PC-9 (cell line): ENCODE results near the gene EPHB2. TPM values are rescaled to one million over a fixed set of nuclear protein-coding genes. Genes with fewer than 3 reads are reported as not detected.

Source experiments
- BruUV-seq: library from RNA; stranded (reverse); fragments of 400-500 nt; replicated peaks from 2 replicates; lab custom pipeline; 2021; lab: Mats Ljungman, UMichigan
- CTCF ChIA-PET: fragments of 300-600 bp; sonication (Branson Sonifier 250); formaldehyde crosslinking; loops from one replicate; lab custom pipeline; 2022; ENCODE audit warnings: antibody characterized with exemption; lab: Charles Lee
- POLR2A ChIA-PET: fragments of 300-600 bp; sonication (Branson Sonifier 250); formaldehyde crosslinking; loops from one replicate; lab custom pipeline; 2022; ENCODE audit warnings: antibody characterized with exemption; ENCODE audit not compliant: unreplicated experiment; lab: Charles Lee
- DNase-seq, 2 experiments: peaks; one replicate each; pipeline versions ENCODE4 v3.0.0 to v3.0.0-alpha.2; 2015 to 2022; ENCODE audit warnings: mixed read lengths in 1 of 2
- H2AFZ ChIP-seq: fragments of 200-600 bp; sonication (generic); 2 replicates; pipeline ENCODE4 v1.8.1; 2017; ENCODE audit warnings: antibody characterized with exemption
- H3F3A ChIP-seq: fragments of 200-600 bp; sonication (generic); 2 replicates; pipeline ENCODE4 v1.8.1; 2017; ENCODE audit warnings: antibody characterized with exemption, mild to moderate bottlenecking, low read depth; ENCODE audit not compliant: insufficient read depth
- H3K27ac ChIP-seq: fragments of 200-600 bp; sonication (generic); 2 replicates; pipeline ENCODE4 v1.6.1; 2016; ENCODE audit warnings: mixed run types
- H3K27me3 ChIP-seq: fragments of 200-600 bp; sonication (generic); 2 replicates; pipeline ENCODE4 v1.6.1; 2016; ENCODE audit warnings: low read depth, mixed run types; ENCODE audit not compliant: insufficient read depth
- H3K36me3 ChIP-seq: fragments of 200-600 bp; sonication (generic); 2 replicates; pipeline ENCODE4 v1.6.1; 2016; ENCODE audit warnings: low read depth, mixed run types
- H3K4me1 ChIP-seq: fragments of 200-600 bp; sonication (generic); replicated peaks from 2 replicates; pipeline ENCODE4 v1.6.1; 2016; ENCODE audit warnings: mixed run types; ENCODE audit not compliant: insufficient read depth
- H3K4me2 ChIP-seq: fragments of 200-600 bp; sonication (generic); 2 replicates; pipeline ENCODE4 v1.6.1; 2017; ENCODE audit warnings: mixed run types
- H3K4me3 ChIP-seq: fragments of 200-600 bp; sonication (generic); 2 replicates; pipeline ENCODE4 v1.6.1; 2016; ENCODE audit warnings: mixed run types
- H3K79me2 ChIP-seq: fragments of 200-600 bp; sonication (generic); 2 replicates; pipeline ENCODE4 v1.6.1; 2017; ENCODE audit warnings: low read depth, mixed run types
- H3K9me2 ChIP-seq: fragments of 200-600 bp; sonication (generic); 2 replicates; pipeline ENCODE4 v1.8.1; 2017; ENCODE audit warnings: mild to moderate bottlenecking; ENCODE audit not compliant: insufficient read depth
- H3K9me3 ChIP-seq: fragments of 200-600 bp; sonication (generic); 2 replicates; pipeline ENCODE4 v1.8.1; 2016; ENCODE audit warnings: low read depth; ENCODE audit not compliant: insufficient read depth
- H4K20me1 ChIP-seq: fragments of 200-600 bp; sonication (generic); 2 replicates; pipeline ENCODE4 v1.8.1; 2017; ENCODE audit not compliant: insufficient read depth
- CTCF ChIP-seq: fragments of 200-600 bp; sonication (generic); conservative IDR thresholded peaks from 2 replicates; pipeline ENCODE4 v1.6.1; 2017; ENCODE audit warnings: mixed run types, antibody characterized with exemption, mild to moderate bottlenecking, moderate library complexity
- EZH2 ChIP-seq: fragments of 200-600 bp; sonication (generic); IDR thresholded peaks from 2 replicates; pipeline ENCODE4 v1.8.0; 2017; ENCODE audit warnings: antibody characterized with exemption, low read depth
- intact Hi-C: fragments of 100-400 bp; cut with micrococcal nuclease; formaldehyde crosslinking; loops from one replicate; pipeline ENCODE4 v1.10.0; 2022; ENCODE audit not compliant: unreplicated experiment
- total RNA-seq: library from RNA; stranded (reverse); gene quantifications from 2 replicates; pipeline ENCODE4 v1.2.3, GENCODE V29; 2021

The EPHB2 gene
- total RNA-seq, 1 experiment from 2014 or later: 26.7 TPM

- Histone ChIP-seq H3K4me2 (no peak overlapping the region), H3K36me3 (no peaks in the 10 kb centered on the region), H3F3A (peaks cover 6% of the 10 kb centered on the region; the same call in 1 of the 2 replicates), H4K20me1 (no peaks in the 10 kb centered on the region), H3K4me3 (no peak overlapping the region), H3K79me2 (no peaks in the 10 kb centered on the region), H2AFZ (no peak overlapping the region), H3K9me2 (no peaks in the 10 kb centered on the region), H3K4me1 (no peaks in the 10 kb centered on the region), H3K9me3 (no peaks in the 10 kb centered on the region), H3K27me3 (no peaks in the 10 kb centered on the region), H3K27ac (no peak overlapping the region)
- TF ChIP-seq CTCF: no peak
- TF ChIP-seq EZH2: no peak
- BruUV-seq: no TSS peak
- intact Hi-C loops: no loop called here
- ChIA-PET POLR2A (no interaction called here), CTCF (interaction anchor here (0.5 kb wide), 1 partner anchor 60 kb away, joined by 3 read pairs; no protein-coding TSS in a partner anchor)
- no peak for DNase-seq
Observed at GRCh38 chr1:22683547-22683946, 27.1 kb upstream of the EPHB2 start.

GRCh38 chr1:22685591-22686059 lies 25.0 kb upstream of the EPHB2 start:
- Histone ChIP-seq H3K9me2 (no peaks in the 10 kb centered on the region), H3K9me3 (no peaks in the 10 kb centered on the region), H3K27ac (no peak overlapping the region), H3K27me3 (no peaks in the 10 kb centered on the region), H2AFZ (no peak overlapping the region), H4K20me1 (no peaks in the 10 kb centered on the region), H3K79me2 (no peaks in the 10 kb centered on the region), H3K4me2 (no peak overlapping the region), H3K36me3 (no peaks in the 10 kb centered on the region), H3F3A (peaks cover 16% of the 10 kb centered on the region), H3K4me3 (no peak overlapping the region), H3K4me1 (peaks cover 11% of the 10 kb centered on the region)
- DNase-seq: no peak
- ChIA-PET POLR2A (no interaction called here), CTCF (no interaction called here)
- intact Hi-C loops: no loop called here
- TF ChIP-seq CTCF (no peak), EZH2 (no peak)
- BruUV-seq: no TSS peak

- intact Hi-C loops: no loop called here
- Histone ChIP-seq H3K4me3 (no peak overlapping the region), H3K36me3 (no peaks in the 10 kb centered on the region), H3K9me2 (no peaks in the 10 kb centered on the region), H4K20me1 (no peaks in the 10 kb centered on the region), H3K79me2 (no peaks in the 10 kb centered on the region), H2AFZ (no peak overlapping the region), H3K4me2 (no peak overlapping the region), H3K27me3 (no peaks in the 10 kb centered on the region), H3F3A (peaks cover 16% of the 10 kb centered on the region), H3K4me1 (peaks cover 11% of the 10 kb centered on the region), H3K9me3 (no peaks in the 10 kb centered on the region), H3K27ac (no peak overlapping the region)
- no TSS peak for BruUV-seq
- DNase-seq: no peak
- CTCF ChIA-PET: no interaction called here
- POLR2A ChIA-PET: no interaction called here
- no peak for TF ChIP-seq EZH2
Observed at GRCh38 chr1:22687191-22687590, 23.4 kb upstream of the EPHB2 start.

DNA sequence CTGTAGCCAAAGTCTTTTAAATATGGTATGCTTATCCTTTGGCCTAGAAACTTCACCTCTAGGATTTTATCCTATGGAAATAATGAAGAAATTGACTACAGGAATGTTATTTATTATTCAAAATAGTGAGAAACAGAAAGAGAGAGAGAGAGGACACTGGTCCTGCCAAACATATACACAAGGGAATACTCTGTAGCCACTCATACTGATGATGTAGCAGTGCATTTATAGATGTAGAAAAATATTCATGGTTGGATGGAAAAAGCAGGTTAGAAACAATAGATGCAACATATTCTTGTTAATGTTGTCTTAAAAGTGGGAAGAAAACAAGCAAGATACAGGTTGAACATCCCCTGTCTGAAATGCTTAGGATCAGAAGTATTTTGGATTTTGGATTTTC lies 22.2 kb upstream of the EPHB2 start:
- Histone ChIP-seq H3K9me2 (no peaks in the 10 kb centered on the region), H3K27ac (no peak overlapping the region), H3K79me2 (no peaks in the 10 kb centered on the region), H3K4me2 (peak overlapping the region; percentile 39), H4K20me1 (no peaks in the 10 kb centered on the region), H3K4me1 (peaks cover 11% of the 10 kb centered on the region), H3K27me3 (no peaks in the 10 kb centered on the region), H3K4me3 (no peak overlapping the region), H3K9me3 (no peaks in the 10 kb centered on the region), H3K36me3 (no peaks in the 10 kb centered on the region), H3F3A (peaks cover 16% of the 10 kb centered on the region), H2AFZ (no peak overlapping the region)
- TF ChIP-seq EZH2 (no peak), CTCF (no peak)
- intact Hi-C loops: loop anchor here (2.0 kb wide), 1 partner anchor 16 kb away; no protein-coding TSS in a partner anchor
- POLR2A ChIA-PET: no interaction called here
- CTCF ChIA-PET: interaction anchor here (1.0 kb wide), 1 partner anchor 17 kb away, joined by 10 read pairs; no protein-coding TSS in a partner anchor
- no peak for DNase-seq
- TSS peak; percentile 36 for BruUV-seq
